Measurements from ENCODE around the gene PEX19.

The PEX19 gene

GRCh38 chr1:160271025-160271424 is 13.9 kb downstream of the PEX19 start:
- DNase-seq, result no peak

GRCh38 chr1:160267284-160267991 is 17.5 kb downstream of the PEX19 start:
- DNase-seq, result no peak

- no peak for DNase-seq
Measured at GRCh38 chr1:160264795-160265307, 20.1 kb downstream of the PEX19 start.

GRCh38 chr1:160261893-160262794 is 22.8 kb downstream of the PEX19 start, which contains the start of gene DCAF8:
DCAF8 (minus strand) TSS chr1:160262549; CDS start chr1:160244008, 18,541 bp downstream.
- peak; percentile 99 for DNase-seq

DNA sequence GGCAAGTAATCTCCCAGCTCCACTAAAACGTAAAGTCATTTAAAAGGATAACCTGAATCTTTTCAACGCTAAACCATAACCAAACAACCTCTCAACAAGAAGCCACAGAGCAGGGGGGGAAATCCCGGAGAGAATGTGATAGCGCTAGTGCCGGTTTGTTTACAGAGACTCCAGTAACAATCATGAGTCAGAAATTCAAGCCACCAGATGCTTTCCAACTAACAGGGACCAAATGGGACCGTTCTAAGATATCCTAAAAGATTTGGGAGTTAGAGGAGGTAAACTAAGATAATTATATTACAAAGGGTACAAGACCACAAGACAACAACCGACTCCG is 23.4 kb downstream of the PEX19 start:
- peak; percentile 81 for DNase-seq

DNA sequence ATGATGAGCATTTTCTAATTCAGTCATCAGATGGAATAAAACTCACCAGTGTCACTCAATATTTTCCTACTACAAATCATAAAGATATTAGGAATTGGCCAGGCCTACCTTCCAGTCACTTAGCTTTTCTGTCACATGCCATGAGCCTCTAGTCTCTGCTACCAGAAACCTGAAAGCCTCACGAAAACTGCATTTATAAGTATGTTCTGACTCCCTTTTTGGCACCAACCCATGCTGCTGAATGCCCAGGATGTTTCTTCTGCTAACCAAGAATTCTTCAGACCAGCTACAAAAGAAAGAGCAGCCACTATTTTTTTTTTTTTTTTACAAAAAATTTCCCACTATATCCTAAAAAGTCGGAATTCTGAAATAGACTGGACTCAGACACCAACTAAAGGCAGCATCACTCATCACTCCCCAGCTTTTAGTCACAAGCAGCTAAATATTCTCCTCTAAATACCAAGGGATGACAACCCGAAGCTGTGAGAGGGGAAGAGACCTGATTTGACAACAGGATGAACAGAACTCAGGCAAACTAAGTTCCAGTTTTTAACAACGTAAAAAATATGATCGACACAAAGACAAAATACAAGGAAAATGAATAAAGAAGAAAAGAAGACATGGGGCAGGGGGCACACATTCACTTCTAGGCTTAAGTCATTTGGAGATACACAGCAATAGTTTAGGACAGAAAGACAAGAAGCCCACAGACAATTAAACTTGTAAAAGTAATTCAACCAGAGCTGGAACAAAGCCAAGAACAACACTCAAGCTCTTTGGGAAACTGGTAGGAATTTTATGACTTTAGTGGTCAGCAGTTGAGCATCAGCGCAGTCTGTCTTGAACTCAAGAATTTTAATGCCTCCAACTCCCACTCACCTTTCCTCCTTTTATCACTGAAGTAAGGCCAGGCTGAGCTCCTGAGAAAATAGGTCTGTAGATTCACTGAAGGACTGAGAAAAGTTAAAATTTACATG is 24.2 kb downstream of the PEX19 start:
- no peak for DNase-seq

DNA sequence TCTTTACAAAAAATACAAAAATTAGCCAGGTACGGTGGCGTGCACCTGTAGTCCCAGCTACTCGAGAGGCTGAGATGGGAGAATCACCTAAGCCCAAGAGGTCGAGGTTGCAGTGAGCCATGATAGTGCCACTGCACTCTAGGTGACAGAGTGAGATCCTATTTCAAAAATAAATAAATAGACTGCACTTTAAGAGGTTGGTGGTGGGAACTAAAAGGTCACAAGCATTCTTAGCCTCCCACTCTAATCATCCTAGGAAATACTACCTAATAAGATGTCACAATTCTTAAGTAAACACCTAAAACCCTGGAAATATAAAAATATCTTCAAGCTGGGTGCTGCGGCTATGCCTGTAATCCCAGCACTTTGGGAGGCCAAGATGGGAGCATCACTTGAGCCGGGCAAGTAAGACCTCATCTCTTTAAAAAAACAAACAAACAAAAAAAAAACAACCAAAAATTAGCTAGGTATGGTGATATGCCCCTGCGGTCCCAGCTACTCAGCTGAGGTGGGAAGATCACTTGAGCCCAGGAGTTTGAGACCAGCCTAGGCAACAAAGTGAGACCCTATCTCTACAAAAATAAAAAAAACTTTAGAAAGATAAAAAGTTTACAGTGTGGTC is 26.6 kb downstream of the PEX19 start:
- DNase-seq, result no peak

GRCh38 chr1:160257411-160258015 is 27.4 kb downstream of the PEX19 start:
- no peak for DNase-seq

DNA sequence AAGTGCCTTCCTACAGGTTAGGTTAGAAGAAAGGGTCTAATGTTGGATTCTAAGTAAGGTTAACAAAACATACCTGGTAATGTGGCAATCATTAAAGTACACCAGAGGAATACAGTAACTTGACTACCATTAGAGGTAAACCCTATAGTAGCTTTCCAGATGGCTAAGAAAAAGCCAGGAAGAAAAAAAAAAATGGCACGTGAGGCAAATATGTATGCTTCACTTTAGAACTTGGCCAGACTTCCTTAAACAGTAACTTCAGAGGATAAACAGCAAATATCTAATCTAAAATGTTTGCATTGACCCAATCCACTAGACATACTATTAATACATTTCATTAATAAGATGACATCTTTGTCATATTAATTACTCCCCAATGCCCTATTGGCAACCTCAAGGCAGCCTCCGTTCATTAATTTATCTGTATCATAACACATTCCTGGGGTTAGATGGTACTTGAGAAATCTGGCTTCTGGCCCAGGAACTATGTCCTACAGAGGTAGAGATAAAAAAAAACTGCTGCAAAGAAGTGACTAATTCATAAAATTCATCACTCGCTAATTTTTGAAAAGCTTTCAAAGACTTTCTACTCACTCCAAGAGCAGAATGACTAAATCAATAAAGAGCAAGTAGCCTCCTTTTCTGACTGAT is 28.4 kb downstream of the PEX19 start:
- no peak for DNase-seq

- no peak for DNase-seq
Measured at GRCh38 chr1:160255781-160256300, 29.1 kb downstream of the PEX19 start.

DNA sequence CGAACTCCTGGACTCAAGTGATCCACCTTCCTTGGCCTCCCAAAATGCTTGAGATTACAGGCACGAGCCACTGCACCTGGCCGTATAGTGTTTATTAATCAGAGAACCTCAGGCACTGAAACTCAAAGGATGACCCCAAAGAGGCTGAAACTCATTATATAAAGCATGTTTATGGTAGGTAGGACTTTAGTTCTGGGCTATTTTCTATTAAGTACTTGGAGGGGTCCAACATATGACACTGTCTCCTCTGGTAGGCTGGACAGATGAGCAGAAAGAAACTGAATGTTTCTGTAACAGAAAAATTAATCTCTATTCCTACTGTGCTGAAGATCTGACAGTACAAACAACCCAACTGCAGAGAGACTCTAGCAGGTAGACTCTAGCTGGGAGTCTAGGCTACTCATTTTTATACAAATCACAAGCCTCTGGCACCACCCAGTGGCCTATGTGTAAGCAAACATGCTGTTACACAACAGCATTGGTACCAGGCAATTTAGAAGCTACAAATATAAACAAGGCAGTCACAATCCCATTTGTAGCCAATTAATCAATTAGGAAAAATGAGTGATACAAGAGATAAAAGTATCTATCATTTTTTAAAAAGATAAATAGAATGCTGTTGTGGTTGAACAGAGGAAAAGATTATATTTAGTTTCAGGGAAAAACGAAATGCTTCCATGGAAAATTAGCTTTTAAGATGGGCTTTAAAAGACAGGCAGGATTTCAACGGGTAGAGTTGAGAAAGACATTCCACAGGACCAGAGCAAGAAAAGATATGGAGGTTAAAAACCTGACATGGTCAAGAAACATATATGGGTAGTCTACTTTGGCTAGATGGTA is 33.0 kb downstream of the PEX19 start:
- DNase-seq, result peak; percentile 49

GRCh38 chr1:160251011-160251410 is 33.9 kb downstream of the PEX19 start:
- no peak for DNase-seq

GRCh38 chr1:160247053-160247452 is 37.9 kb downstream of the PEX19 start:
- no peak for DNase-seq

DNA sequence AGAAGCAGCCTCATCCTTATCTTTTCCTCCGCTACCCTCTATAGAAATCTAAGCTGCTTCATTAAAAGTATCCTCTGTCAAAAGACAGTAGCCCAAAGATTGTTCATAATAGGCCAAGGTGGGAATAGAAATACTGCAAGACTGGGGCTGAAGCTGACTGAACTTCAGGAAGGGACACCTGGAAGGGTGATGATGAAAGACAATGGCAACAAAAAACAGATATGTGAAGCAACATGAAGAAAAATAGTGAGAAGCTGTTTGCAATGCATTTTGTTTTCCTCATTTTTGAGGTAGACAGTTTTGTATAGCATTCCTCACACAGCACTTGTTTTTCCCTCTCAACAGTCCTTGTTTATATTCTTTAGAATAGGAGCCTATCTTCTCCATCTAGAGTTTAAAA is 39.5 kb downstream of the PEX19 start:
- no peak for DNase-seq

GRCh38 chr1:160244209-160244608 is 40.7 kb downstream of the PEX19 start:
- no peak for DNase-seq

GRCh38 chr1:160243767-160244166 is 41.2 kb downstream of the PEX19 start:
- no peak for DNase-seq

DNA sequence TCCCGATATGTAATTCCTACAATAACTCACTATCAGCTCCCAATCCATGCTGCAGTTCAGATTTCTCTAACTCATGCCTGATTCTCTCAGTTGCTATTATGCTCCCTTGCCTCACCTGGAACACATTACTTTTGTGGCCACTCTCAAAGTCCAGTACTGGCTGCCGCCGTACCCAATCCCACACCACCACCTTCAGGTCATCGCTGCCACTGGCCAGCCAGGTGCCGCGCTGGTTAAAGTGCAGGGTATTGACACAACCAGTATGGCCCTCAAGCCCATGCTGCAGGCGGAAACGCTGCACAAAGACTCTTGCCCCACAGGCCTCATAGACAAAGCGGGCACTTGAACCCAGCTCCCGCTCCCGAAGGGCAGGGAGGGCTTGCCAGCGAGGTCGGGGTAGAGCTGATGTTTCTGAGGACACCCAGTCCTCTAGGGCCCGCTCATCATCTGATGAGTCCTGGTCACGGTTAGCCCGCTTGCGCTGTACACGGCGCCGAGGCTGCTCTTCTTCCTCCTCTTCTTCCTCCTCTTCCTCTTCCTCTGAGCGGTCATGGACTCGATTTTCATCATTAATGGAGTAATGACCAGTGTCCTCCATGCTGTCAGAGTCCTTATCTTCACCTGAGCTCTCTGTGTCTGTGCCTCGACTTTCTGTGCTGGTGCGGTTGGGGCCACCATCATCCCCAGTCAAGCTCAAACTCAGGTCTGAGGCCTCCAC is 45.2 kb downstream of the PEX19 start:
- no peak for DNase-seq

DNA sequence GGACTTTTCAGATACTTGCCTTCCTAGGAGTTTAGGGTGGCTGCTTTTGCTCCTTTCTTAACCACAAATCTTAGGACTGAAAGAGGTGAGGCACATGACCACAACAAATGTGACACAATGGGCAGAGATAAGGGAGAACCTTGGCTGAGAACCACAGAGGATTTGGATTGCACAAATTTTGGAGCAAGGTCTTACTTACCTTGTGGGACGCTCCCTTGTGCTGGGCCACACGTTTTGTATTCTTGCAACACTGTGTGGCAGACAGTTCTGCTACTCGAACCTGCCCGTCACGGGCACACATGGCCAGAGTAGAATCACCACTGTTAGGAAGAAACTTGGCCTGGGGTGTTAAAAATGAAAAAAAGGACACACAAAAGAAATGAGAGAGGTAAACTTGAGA is 46.5 kb downstream of the PEX19 start:
- no peak for DNase-seq

DNA sequence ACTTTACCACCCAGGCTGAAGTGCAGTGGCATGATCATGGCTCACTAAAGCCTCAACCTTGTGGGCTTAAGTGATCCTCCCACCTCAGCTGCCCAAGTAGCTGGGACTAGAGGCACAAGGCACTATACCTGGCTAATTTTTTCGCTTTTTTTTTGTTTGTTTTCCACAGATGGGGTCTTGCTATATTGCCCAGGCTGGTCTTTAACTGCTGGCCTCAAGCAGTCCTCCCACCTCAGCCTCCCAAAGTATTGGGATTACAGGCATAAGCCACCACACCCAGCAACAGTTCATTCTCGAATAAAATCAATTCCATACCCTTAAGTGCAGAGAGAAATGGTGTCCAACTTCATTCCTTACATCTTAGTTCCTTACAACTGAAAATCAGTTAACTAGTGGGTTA is 47.4 kb downstream of the PEX19 start:
- DNase-seq, result no peak
